PC-9 (cell line): Measurements from ENCODE around the gene GSE1. TPM values are rescaled to one million over a fixed set of nuclear protein-coding genes. Genes with fewer than 3 reads are reported as not detected.
A peak's percentile ranks its signal among the peaks of the same experiment; 100 is the strongest.

Source experiments
- BruUV-seq: library from RNA; stranded (reverse); fragments of 400-500 nt; replicated peaks from 2 replicates; lab custom pipeline; 2021; lab: Mats Ljungman, UMichigan
- CTCF ChIA-PET: fragments of 300-600 bp; sonication (Branson Sonifier 250); formaldehyde crosslinking; loops from one replicate; lab custom pipeline; 2022; ENCODE audit warnings: antibody characterized with exemption; lab: Charles Lee
- POLR2A ChIA-PET: fragments of 300-600 bp; sonication (Branson Sonifier 250); formaldehyde crosslinking; loops from one replicate; lab custom pipeline; 2022; ENCODE audit warnings: antibody characterized with exemption; ENCODE audit not compliant: unreplicated experiment; lab: Charles Lee
- DNase-seq, 2 experiments: peaks; one replicate each; pipeline versions ENCODE4 v3.0.0 to v3.0.0-alpha.2; 2015 to 2022; ENCODE audit warnings: mixed read lengths in 1 of 2
- H2AFZ ChIP-seq: fragments of 200-600 bp; sonication (generic); 2 replicates; pipeline ENCODE4 v1.8.1; 2017; ENCODE audit warnings: antibody characterized with exemption
- H3F3A ChIP-seq: fragments of 200-600 bp; sonication (generic); 2 replicates; pipeline ENCODE4 v1.8.1; 2017; ENCODE audit warnings: antibody characterized with exemption, mild to moderate bottlenecking, low read depth; ENCODE audit not compliant: insufficient read depth
- H3K27ac ChIP-seq: fragments of 200-600 bp; sonication (generic); 2 replicates; pipeline ENCODE4 v1.6.1; 2016; ENCODE audit warnings: mixed run types
- H3K27me3 ChIP-seq: fragments of 200-600 bp; sonication (generic); 2 replicates; pipeline ENCODE4 v1.6.1; 2016; ENCODE audit warnings: low read depth, mixed run types; ENCODE audit not compliant: insufficient read depth
- H3K36me3 ChIP-seq: fragments of 200-600 bp; sonication (generic); 2 replicates; pipeline ENCODE4 v1.6.1; 2016; ENCODE audit warnings: low read depth, mixed run types
- H3K4me1 ChIP-seq: fragments of 200-600 bp; sonication (generic); replicated peaks from 2 replicates; pipeline ENCODE4 v1.6.1; 2016; ENCODE audit warnings: mixed run types; ENCODE audit not compliant: insufficient read depth
- H3K4me2 ChIP-seq: fragments of 200-600 bp; sonication (generic); 2 replicates; pipeline ENCODE4 v1.6.1; 2017; ENCODE audit warnings: mixed run types
- H3K4me3 ChIP-seq: fragments of 200-600 bp; sonication (generic); 2 replicates; pipeline ENCODE4 v1.6.1; 2016; ENCODE audit warnings: mixed run types
- H3K79me2 ChIP-seq: fragments of 200-600 bp; sonication (generic); 2 replicates; pipeline ENCODE4 v1.6.1; 2017; ENCODE audit warnings: low read depth, mixed run types
- H3K9me2 ChIP-seq: fragments of 200-600 bp; sonication (generic); 2 replicates; pipeline ENCODE4 v1.8.1; 2017; ENCODE audit warnings: mild to moderate bottlenecking; ENCODE audit not compliant: insufficient read depth
- H3K9me3 ChIP-seq: fragments of 200-600 bp; sonication (generic); 2 replicates; pipeline ENCODE4 v1.8.1; 2016; ENCODE audit warnings: low read depth; ENCODE audit not compliant: insufficient read depth
- H4K20me1 ChIP-seq: fragments of 200-600 bp; sonication (generic); 2 replicates; pipeline ENCODE4 v1.8.1; 2017; ENCODE audit not compliant: insufficient read depth
- EZH2 ChIP-seq: fragments of 200-600 bp; sonication (generic); IDR thresholded peaks from 2 replicates; pipeline ENCODE4 v1.8.0; 2017; ENCODE audit warnings: antibody characterized with exemption, low read depth
- intact Hi-C: fragments of 100-400 bp; cut with micrococcal nuclease; formaldehyde crosslinking; loops from one replicate; pipeline ENCODE4 v1.10.0; 2022; ENCODE audit not compliant: unreplicated experiment
- total RNA-seq: library from RNA; stranded (reverse); gene quantifications from 2 replicates; pipeline ENCODE4 v1.2.3, GENCODE V29; 2021
- TF ChIP-seq, protein P1 (sequence below): fragments of 200-600 bp; sonication (generic); conservative IDR thresholded peaks from 2 replicates; pipeline ENCODE4 v1.6.1; 2017; ENCODE audit warnings: mixed run types, antibody characterized with exemption, mild to moderate bottlenecking, moderate library complexity

GSE1 gene
- total RNA-seq, 1 experiment from 2014 or later, result 83.5 TPM

DNA sequence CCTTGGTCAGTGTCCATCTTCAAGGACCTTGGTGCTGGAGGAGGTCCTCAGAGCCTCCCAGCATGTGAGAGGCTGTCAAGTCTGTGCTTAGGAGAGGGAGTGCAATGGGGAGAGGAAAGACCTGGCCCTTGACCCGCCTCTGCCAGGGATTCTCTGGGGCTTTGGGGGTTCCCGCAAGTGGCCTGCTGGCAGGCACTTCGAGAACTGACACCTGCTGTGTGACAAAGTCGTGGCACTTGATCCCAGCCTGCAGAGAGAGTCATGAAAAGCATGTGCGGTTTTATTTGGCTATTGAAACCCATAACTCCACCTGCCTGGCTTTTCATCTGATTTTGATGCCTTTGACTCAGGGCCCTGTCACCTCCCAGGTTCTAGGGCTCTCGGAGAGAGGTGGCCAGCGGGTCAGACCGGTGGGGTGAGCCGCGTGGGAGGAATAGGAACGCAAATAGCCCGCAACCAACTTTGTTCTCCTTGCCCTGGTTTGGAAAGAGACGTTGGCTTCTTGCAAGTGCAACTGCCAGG, 42.8 kb upstream of the GSE1 start:
- no peaks in the 10 kb centered on the region for H3K9me3 ChIP-seq
- BruUV-seq, result no TSS peak
- H3K27me3 ChIP-seq, result no peaks in the 10 kb centered on the region
- H3K79me2 ChIP-seq, result peaks cover 88% of the 10 kb centered on the region
- no peak for TF ChIP-seq EZH2
- TF ChIP-seq, protein P1, sequence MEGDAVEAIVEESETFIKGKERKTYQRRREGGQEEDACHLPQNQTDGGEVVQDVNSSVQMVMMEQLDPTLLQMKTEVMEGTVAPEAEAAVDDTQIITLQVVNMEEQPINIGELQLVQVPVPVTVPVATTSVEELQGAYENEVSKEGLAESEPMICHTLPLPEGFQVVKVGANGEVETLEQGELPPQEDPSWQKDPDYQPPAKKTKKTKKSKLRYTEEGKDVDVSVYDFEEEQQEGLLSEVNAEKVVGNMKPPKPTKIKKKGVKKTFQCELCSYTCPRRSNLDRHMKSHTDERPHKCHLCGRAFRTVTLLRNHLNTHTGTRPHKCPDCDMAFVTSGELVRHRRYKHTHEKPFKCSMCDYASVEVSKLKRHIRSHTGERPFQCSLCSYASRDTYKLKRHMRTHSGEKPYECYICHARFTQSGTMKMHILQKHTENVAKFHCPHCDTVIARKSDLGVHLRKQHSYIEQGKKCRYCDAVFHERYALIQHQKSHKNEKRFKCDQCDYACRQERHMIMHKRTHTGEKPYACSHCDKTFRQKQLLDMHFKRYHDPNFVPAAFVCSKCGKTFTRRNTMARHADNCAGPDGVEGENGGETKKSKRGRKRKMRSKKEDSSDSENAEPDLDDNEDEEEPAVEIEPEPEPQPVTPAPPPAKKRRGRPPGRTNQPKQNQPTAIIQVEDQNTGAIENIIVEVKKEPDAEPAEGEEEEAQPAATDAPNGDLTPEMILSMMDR, result no peak
- H3K4me1 ChIP-seq, result peaks cover 28% of the 10 kb centered on the region
- H3K4me3 ChIP-seq, result no peak overlapping the region
- peaks cover 38% of the 10 kb centered on the region for H3F3A ChIP-seq
- no peaks in the 10 kb centered on the region for H3K9me2 ChIP-seq
- H3K4me2 ChIP-seq, result peak overlapping the region; percentile 59
- ChIA-PET POLR2A (no interaction called here), CTCF (no interaction called here)
- H2AFZ ChIP-seq, result no peak overlapping the region
- peak; percentile 61 to 88 for DNase-seq
- no peaks in the 10 kb centered on the region for H3K36me3 ChIP-seq
- intact Hi-C loops, result no loop called here
- peak overlapping the region; percentile 34; the same call in 1 of the 2 replicates for H3K27ac ChIP-seq
- peaks cover 86% of the 10 kb centered on the region for H4K20me1 ChIP-seq

DNA sequence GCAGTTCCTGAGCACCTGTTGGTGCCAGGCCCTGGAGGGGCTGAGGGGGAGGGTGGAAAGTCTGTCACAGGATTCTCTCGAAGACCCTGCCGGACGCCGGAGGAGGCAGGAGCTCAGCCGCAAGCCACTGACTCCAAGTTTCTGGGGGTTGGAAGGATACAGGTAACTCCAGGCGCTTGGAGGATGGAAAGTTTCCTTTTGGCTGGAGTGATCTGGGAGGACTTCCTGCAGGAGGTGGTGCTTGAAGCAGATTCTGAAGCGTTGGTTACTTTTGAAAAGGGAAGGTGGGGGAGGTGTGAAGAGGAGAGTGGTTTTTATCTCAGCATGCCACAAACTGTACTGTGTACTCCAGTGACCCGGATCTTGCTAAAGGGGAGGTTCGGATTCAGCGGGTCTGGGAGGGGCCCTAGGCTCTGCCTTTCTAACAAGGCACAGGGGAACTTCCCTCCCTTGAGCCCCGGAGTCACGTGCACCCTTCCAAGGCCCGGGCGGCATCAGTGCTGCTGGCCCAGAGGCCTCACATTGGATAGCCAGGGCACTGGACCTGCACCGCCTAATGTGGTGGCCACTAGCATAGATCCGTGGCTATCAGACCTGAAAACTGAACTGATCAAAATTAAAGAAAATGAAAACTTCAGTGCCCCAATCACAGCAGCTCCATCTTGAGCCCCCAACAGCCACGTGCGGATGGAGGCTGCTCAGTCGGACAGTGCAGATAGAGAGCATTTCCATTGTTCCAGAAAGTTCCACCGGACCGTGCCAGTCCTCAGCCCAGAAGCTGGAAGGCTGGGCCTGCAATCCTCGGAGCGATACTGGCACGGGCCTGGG, 42.2 kb upstream of the GSE1 start:
- peak overlapping the region; percentile 59 for H3K4me2 ChIP-seq
- no peak for DNase-seq
- ChIA-PET CTCF (no interaction called here), POLR2A (no interaction called here)
- H3K36me3 ChIP-seq, result no peaks in the 10 kb centered on the region
- no peak overlapping the region for H2AFZ ChIP-seq
- no peaks in the 10 kb centered on the region for H3K27me3 ChIP-seq
- peaks cover 86% of the 10 kb centered on the region for H4K20me1 ChIP-seq
- H3K79me2 ChIP-seq, result peaks cover 88% of the 10 kb centered on the region
- no peaks in the 10 kb centered on the region for H3K9me2 ChIP-seq
- intact Hi-C loops, result no loop called here
- TF ChIP-seq, protein P1, result no peak
- TF ChIP-seq EZH2, result no peak
- 0 out of 2 replicates have a peak overlapping the region, but pooled peaks have one; percentile 34 for H3K27ac ChIP-seq
- peaks cover 38% of the 10 kb centered on the region for H3F3A ChIP-seq
- H3K4me1 ChIP-seq, result peaks cover 28% of the 10 kb centered on the region
- no peak overlapping the region for H3K4me3 ChIP-seq
- H3K9me3 ChIP-seq, result no peaks in the 10 kb centered on the region
- no TSS peak for BruUV-seq

DNA sequence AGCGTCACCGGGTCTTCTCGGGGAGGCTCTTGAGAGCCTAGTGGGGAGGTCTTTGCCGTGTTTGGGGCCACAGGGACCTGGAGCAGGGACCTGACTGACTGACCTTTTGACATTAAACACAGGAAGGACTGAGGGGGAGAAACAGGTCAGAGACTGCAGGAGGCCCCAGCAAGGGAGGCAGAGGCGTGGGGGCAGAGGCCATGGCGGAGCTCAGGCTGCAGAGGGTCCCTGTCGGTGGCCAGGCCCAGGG, 41.6 kb upstream of the GSE1 start:
- no peak overlapping the region for H2AFZ ChIP-seq
- no peaks in the 10 kb centered on the region for H3K27me3 ChIP-seq
- no peak overlapping the region for H3K4me2 ChIP-seq
- H3K27ac ChIP-seq, result no peak overlapping the region
- ChIA-PET CTCF (no interaction called here), POLR2A (no interaction called here)
- TF ChIP-seq EZH2, result no peak
- TF ChIP-seq, protein P1, result no peak
- H4K20me1 ChIP-seq, result peaks cover 86% of the 10 kb centered on the region
- H3K4me3 ChIP-seq, result no peak overlapping the region
- H3K9me3 ChIP-seq, result no peaks in the 10 kb centered on the region
- peaks cover 38% of the 10 kb centered on the region for H3F3A ChIP-seq
- peaks cover 28% of the 10 kb centered on the region for H3K4me1 ChIP-seq
- DNase-seq, result no peak
- H3K9me2 ChIP-seq, result no peaks in the 10 kb centered on the region
- intact Hi-C loops, result no loop called here
- peaks cover 88% of the 10 kb centered on the region for H3K79me2 ChIP-seq
- no peaks in the 10 kb centered on the region for H3K36me3 ChIP-seq
- BruUV-seq, result no TSS peak
